ENCODE data around the gene TLCD3A.
"Not testable (repeated sequence)": the region's sequence is repeated elsewhere in the genome, so short reads cannot be mapped to it uniquely, and the experiment has no call there.

The TLCD3A gene

DNA sequence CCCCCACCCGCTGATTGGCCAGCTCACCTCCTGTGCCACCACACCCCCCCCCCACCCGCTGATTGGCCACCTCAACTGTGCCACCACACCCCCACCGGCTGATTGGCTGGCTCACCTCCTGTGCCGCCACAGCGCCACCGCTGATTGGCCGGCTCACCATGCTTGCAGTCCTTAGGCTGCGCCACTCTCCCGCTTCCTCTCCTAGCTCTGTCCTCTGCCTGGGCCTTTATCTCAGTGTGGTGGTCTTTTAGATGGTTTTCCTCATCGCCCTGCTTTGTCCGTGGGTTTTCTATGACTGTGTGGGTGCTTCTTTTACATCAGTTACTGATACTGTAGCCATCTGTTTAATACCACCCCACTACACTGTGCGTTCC, 58.5 kb downstream of the TLCD3A start:
- not testable (repeated sequence) for DNase-seq; H3K27ac Mint-ChIP-seq; H3K4me3 Mint-ChIP-seq; H3K4me1 Mint-ChIP-seq (ENCODE audit: low read depth in 2 of 2); ATAC-seq (replicated peaks); H3K9me3 Mint-ChIP-seq; H3K27me3 Mint-ChIP-seq
- peaks cover 37% of the 10 kb centered on the region for H3K36me3 Mint-ChIP-seq (ENCODE audit: insufficient read depth)

DNA sequence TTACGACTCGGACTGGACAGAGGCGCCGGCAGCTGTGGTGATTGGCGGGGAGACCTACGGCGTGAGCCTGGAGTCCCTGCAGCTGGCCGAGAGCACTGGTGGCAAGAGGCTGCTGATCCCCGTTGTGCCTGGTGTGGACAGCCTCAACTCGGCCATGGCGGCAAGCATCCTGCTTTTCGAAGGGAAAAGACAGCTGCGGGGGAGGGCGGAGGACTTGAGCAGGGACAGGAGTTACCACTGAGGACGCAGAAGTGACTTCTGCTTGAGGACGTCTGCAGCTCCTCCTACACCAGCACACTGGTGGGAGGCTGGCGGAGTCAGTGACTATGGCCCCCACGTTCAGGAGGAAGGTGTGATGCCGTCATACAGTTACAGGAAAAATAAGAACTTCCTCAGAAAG, 59.4 kb downstream of the TLCD3A start:
- Mint-ChIP-seq H3K4me3 (no peak overlapping the region), H3K27me3 (no peaks in the 10 kb centered on the region), H3K27ac (no peak overlapping the region), H3K4me1 (ENCODE audit: low read depth in 2 of 2) (peaks cover 4 to 8% of the 10 kb centered on the region in 2 donors), H3K9me3 (no peaks in the 10 kb centered on the region), H3K36me3 (ENCODE audit: insufficient read depth) (peaks cover 34% of the 10 kb centered on the region)
- ATAC-seq (replicated peaks) = no peak
- DNase-seq = no peak

DNA sequence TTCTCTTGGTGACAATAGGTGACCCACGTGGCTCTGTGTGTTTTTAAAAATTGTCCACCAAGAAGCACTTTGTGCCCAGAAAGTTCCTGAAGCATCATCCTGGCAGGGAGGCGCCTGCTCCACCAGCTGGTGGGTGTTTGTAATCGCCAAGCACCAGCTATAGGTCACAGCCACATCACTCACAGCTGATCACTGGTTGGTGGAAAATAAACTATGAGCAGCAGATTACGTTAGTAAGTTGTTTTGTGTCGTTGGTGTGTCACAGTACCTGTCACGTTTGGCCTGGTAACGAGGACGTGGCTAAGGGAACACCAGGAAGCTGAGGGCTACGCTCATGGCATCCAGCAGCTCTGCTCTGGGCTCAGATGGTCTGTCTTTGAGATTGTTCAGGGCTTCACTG, 59.9 kb downstream of the TLCD3A start:
- Mint-ChIP-seq H3K27me3 (no peaks in the 10 kb centered on the region), H3K4me3 (no peak overlapping the region), H3K9me3 (no peaks in the 10 kb centered on the region), H3K36me3 (ENCODE audit: insufficient read depth) (peaks cover 32% of the 10 kb centered on the region), H3K27ac (peak overlapping the region in 1 of 2 donors; percentile 26), H3K4me1 (ENCODE audit: low read depth in 2 of 2) (peaks cover 1 to 8% of the 10 kb centered on the region in 2 donors)
- ATAC-seq (replicated peaks) (no peak), DNase-seq (no peak)
